Stimulated activated CD4-positive, alpha-beta T cell treated with anti-CD3 and anti-CD28 coated beads, Interleukin-1b, Interleukin-23, amount 100 ng/mL, for 4 hours (primary cell): ENCODE measurements around the gene PHPT1.
"Not testable (repeated sequence)": the region's sequence is repeated elsewhere in the genome, so short reads cannot be mapped to it uniquely, and the experiment has no call there.

Experiments
- DNase-seq, 2 donors: peaks; one replicate each; pipeline ENCODE4 v3.0.0-alpha.2; 2020; ENCODE audit warnings: low read depth in 2 of 2

PHPT1 gene

DNA sequence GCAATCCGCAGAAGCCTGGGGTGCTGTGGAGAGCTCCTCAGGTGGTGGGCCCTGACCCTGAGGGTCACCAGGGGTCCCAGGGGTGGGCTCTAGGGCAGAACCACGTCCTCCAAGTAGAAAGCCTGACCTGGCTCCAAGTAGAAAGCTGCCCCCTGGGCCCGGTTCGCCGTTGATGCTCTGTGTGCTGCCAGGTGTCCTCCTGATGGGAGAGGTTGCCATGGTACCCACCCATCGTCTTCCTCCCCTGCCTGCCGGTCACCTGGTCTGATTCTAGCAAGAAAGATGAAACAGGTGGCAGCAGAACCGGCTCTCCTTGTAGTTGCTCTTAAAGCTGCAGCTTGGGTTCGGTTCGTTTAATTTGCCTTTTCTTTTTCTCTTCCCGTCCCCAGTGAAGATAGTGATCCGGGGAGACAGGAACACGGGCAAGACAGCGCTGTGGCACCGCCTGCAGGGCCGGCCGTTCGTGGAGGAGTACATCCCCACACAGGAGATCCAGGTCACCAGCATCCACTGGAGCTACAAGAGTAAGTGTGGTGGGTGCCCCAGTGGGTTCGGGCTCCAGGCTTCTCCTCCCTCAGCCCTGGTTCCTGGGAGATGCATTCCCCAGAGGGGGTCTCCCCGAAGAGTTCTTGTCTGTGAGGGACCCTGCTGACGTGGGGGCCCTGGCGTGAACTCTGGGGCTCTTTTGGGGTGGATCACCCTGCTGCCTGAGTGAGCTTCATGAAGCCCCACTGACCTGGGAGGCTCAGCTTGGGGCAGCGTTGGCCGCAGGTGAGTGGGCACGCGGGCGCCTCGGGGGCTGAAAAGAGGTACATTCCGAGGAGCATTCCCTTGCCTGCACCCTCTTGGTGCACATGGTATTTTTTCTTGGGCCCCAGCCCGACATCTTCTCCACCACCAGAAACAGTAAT, 25.8 kb upstream of the PHPT1 start:
- DNase-seq: no peak

GRCh38 chr9:136824496-136825225, 24.5 kb upstream of the PHPT1 start:
- no peak for DNase-seq

DNA sequence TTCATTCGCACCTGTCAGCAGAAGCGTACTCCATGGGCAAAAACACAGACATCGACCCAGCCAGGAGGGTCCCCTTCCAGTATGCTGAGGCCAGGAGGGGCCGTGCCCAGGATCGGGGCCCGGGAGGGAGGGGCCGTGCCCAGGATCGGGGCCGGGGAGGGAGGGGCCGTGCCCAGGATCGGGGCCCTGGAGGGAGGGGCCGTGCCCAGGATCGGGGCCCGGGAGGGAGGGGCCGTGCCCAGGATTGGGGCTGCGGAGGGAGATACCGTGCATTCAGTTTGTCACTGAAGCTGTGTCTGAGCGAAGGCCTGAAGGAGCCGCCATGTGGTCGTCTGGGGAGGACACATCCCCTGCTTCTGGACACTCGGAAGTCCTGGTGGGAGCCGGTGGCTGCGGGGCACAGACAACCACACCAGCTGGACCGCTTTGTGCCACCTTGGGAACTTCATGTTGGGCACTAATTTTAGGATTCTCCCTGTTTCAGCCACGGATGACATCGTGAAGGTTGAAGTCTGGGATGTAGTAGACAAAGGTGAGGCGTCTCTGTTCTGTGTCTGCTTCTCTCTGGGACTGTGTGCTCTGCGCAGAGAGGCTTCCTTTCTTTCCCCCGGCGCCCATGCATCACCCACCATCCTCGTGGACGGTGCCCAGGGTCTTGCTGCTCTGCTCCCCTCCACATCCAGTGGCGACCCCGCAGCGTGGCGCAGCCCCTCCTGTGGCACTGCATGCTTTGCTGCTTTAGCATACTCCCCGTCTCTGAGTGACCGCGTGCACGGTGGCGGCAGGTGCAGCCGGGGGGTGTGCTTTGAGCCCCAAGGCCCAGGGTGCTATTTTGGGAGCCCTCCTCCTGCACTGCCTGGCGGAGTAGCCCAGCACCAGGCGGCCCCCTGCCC, 23.7 kb upstream of the PHPT1 start:
- DNase-seq: no peak

- no peak for DNase-seq
Measured at GRCh38 chr9:136826188-136826541, 23.0 kb upstream of the PHPT1 start.

DNA sequence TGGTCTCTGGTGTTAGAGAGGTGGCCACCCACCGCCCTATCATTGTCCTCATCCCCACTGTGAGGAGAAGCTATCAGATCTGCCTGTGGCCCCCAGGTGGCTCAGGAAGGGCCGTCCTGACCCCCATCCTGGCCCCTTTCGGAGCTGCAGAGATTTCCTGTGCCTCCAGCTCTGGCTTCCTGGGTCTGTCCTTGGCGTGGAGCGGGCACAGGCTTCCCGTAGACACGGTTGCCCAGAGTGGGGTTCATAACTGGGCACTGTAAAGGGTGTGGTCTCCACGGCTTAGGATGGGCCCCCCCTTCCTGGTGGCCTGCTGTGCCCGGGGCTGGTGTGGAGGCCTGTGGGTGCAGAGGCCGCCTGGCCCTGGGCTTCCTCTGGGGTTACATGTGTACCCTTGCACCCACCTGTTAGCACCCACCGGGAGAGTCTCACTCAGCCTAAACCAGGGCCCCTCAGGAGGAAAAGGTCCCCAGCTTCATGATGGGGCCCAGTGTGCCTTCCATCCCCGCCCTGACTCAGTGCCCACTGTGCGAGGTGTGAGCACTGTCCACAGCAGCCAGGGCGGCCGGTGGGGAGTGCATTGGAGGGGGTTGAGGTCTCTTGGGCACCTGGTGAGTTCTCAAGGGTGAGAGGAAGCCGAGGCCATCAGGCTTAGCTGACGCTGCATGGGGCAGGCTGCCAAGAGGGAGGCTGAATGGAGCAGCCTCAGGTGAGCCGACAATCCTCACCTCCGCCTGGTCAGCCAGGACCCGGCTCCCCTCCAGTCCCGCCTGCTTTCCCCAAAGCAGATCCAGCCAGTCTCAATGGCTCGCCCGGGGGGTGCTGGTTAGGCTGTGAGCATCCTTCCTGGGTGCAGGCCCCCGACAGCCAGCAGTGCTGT, 22.3 kb upstream of the PHPT1 start:
- no peak for DNase-seq

GRCh38 chr9:136827794-136828473, 21.3 kb upstream of the PHPT1 start:
- DNase-seq: no peak

GRCh38 chr9:136828474-136829140, 20.6 kb upstream of the PHPT1 start:
- DNase-seq: no peak

- no peak for DNase-seq
Measured at GRCh38 chr9:136829412-136829811, 19.8 kb upstream of the PHPT1 start.

GRCh38 chr9:136829981-136830885, 19.0 kb upstream of the PHPT1 start:
- DNase-seq: no peak

DNA sequence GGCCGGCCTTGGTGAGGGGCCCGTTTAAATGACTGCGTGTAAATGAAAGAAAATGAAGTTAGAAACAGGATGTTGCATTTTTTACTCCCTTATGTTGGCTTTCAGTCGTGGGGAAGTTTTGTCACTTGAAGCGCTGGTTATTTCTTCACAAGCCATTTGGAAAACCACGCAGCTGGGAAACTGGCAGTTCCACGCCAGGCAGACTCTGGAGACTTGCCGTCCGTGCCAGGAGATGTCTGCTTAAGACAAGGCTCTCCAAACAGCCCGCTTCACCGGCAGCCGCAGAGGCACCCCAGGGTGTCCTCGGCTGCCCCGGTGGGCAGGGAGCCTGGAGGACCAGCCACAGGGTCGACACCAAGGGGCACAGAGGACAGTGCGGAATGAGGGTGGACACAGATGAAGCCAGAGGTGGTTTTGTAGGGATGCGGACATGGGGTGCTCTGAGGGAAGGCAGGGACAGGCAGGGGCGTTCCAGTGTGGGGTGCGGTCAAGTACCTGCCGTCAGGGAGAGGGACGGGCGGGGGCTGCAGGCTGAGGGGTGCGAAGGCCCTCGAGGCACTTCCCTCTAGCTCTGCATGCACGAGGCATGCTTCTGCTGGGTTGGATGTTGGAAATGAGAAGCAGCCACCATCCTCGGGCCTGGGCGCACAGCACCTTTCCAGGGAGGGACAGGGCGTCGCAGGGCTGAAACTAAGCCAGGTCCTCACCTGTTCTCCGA, 18.0 kb upstream of the PHPT1 start:
- DNase-seq: no peak

DNA sequence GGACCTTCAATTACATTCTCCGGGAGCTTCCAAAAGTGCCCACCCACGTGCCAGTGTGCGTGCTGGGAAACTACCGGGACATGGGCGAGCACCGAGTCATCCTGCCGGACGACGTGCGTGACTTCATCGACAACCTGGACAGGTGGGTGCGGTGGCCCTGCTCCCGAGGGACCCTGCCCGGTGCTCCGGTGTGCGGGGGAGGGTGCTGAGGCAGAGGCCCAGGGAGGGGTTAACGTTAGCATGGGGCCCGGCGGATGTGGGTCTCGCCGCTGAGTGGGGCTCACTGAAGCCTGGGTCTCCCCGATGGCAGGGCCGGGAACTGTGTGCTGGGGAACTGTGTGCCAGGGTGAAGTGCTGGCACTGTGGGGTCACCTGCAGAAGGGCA, 17.5 kb upstream of the PHPT1 start:
- no peak for DNase-seq

DNA sequence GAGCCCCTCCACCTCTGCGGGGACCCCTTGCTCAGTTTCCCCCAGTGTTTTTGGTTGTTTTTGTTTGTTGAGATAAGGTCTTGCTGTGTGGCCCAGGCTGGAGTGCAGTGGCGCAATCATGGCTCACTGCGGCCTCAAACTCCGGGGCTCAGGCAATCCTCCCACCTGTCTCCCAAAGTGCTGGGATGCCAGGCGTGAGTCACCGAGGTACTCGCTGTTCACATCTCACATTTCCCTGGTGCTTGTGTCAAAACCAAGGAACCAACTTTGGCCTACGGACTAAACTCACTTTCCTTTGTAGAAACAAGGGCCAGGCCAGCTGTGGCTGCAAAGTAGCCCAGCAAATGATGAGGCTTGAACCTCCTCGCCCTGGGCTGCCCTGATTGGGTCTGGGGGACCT, 16.6 kb upstream of the PHPT1 start:
- no peak for DNase-seq

- DNase-seq: not testable (repeated sequence)
Measured at GRCh38 chr9:136833381-136834048, 15.7 kb upstream of the PHPT1 start.

- DNase-seq: no peak
Measured at GRCh38 chr9:136835162-136835931, 13.9 kb upstream of the PHPT1 start.

DNA sequence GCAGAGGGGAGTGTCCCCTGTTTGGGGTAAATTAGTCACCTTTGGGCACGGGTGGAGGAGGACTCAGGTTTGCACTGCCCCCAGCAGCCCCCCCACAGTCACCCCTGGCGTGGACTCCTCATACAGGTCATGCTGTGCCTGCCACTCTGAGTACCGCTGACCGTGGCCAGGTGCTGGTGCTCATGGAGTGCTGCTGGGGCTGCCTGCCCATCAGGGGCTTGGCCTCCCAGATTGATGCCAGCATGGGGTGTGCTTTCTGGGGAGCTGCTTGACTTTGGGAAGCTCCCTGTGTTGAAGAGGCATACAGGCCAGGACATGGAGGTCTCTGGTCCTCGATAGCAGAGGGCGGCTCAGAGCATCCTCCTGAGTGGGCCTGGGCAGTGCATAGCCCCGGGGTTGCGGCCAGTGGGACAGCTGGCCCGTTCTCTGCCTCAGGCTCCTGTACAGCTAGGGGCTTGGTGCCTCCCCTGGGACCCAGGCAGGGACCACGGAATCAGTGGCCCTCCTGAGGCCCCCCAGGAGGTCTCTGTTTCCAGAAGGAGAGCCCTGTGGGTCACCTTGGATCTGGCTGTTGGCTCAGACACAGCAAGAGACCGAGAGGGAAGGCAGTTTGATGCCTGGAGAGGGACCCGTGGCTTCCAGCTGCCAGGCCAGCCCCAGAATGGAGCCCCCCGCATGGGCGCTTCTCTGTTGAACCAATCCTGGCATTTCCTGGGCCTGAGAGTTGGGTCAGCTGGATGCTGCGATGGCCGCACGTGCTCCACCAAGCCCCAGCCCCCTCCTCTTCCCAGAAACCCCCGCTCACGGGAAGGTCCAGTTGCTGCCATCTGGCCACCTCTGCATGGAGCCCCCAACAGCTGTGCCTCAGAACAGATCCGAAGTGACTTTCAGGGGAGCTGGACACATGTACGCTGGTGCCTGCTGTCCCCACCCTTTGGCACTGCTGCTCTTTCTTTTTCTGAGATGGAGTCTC, 13.0 kb upstream of the PHPT1 start:
- DNase-seq: no peak
